GM19238 (cell line): ENCODE measurements around the gene DARS1.
"Not testable (repeated sequence)": the region's sequence is repeated elsewhere in the genome, so short reads cannot be mapped to it uniquely, and the experiment has no call there.

ENCODE experiments used
- DNase-seq: peaks from one replicate; pipeline ENCODE4 v3.0.0; 2011; ENCODE audit warnings: low spot score; ENCODE audit not compliant: insufficient read length

The DARS1 gene

DNA sequence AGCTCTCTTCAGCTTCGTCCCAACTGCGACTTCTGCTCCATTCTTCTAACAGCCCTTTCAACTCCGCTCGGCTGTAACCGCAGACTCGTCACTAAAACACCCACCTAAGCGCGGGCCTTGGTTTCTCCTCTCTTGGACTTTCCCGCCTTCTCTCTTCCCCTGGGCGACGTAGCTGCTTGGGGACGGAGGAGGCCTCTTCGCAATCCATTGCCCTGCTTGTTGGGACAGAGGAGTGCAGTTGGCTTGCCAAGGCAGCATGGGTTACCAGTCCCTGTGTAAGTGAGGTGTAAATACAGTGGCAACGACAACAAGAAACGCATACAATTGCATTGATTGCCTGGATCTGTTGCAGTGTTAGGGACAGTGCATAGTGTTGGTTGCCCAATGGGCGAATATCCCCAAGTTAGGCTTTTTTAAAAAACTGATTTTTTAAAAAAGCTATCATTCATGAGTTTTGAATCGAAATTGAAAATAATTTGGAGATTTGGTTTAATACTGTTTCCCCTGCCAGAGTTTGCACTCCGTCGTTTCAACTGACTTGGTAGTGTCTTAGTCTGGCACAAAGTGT, 484 bp upstream of the DARS1 start:
- peak; percentile 28 for DNase-seq

DNA sequence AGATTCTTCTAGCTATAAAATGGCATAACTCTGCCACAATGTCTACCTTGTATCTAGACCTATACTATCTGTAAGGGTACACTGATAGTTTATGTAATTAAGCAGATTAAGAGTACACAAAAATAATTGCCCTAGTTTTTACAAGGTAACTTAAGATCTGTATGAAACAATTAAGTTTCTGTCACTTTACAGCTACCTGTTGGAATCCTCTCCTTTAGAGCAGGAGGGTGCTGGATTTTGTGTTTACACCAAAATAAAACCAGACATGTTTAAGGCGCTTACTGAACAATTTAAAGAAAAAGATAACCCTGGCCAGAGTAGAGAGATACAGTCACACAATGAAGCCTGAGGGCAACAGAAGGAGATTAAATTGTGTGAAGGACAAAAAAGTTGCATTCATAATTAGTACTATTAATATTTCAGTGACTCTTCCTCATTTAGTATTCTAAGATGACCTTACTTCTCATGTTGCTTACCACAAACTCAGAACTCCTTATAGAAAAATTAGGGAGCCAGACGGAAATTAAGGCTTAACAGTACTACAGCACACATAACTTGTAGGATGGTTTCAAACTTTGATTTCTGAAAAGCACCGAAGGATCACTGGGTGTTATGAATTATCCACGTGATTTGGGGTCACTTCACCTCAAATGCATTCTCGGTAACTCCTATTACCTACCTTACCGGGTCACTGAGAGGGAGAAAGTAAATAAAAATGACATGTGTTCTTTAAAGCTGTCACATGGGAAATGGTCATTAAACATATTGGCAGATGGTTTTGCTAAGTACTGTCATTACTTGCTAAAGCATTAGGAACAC, 1.0 kb downstream of the DARS1 start:
- DNase-seq: no peak

DNA sequence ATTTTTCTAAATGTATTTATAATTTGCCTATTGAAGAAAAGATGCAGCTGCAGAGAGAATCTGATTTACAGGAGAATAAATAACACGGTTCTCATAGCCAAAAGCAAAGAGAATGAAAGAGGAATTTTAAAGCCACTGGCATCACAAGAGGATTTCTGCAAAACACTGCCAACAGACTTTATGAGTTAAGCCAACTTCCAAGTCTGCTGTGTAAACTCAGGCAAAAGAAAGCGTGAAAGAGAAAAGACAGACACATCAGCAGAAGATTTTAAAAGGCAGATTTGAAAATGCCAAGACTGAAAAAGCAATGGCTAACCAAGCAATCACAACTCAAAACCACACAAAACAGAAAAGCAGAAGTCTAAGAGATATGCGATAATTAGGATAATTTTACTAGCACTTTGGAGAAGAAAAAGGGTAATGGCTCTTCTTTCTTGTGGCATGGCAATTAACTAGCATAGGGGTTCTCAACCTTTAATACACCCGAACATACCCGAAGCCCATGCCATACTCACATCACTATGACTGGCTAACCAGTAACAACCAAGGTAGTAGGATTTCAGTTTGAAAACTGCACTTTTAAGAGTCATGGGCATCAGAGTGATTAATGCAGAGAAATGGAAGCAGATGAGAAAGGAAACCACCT, 4.9 kb downstream of the DARS1 start:
- no peak for DNase-seq

DNA sequence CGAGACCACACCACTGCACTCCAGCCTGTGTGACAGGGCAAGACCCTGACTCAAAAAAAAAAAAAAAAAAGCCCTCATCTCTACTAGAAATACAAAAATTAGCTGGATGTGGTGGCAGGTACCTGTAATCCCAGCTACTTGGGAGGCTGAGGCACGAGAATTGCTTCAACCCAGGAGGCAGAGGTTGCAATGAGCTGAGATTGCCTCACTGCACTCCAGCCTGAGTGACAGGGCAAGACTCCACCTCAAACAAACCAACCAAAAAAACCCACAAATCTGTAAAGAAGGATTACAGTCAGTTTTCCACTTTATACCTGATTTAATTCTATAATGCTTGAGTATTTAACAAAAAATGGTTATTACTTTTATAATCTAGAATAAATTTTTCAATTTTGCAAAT, 9.7 kb downstream of the DARS1 start:
- no peak for DNase-seq

DNA sequence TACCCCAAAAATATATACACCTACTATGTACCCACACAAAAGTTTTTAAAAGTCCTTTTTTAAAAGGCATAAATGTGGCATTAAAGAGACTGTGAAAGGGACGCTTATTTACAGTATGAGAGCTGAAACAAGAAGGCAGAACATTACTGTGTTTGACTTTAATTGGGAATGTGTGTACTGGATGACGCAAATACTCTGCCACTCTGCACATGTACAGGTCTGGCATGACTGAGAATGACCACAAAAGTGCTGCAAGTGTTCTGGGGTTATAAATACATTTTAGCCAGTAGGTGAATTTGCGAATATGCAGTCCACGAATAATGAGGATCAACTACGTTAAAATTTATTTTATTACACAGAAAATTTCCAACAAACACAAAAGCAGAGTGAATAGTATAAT, 11.4 kb downstream of the DARS1 start:
- DNase-seq: no peak

DNA sequence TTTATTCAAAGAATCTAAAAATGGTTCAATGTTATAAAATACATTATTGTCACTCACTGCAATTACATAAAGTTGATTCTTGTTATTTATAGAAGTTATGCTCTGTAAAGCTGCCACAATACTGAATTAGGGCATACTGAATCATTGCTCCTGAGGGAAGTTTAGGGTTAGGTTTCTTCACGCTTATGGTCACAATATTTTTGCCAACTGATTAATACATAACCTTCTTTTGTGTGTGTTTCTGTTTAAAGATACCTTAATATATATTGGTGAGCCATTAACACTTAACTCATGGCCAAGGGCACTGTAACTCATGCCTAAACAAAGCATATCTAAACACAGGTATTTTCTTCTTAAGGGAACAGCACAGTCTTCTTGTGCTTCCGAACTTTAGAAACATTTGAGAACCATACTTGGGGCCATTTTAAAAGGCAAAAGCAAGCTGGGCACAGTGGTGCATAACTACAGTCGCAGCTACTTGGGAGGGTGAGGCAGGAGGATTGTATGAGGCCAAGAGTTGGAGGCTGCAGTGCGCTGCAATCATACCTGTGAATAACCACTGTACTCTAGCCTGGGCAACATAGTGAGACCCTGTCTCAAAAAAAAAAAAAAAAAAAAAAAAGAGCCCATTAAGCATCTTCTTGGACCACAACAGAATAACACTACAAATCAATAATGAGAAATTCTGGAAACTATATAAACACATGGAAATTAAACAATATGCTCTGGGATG, 15.6 kb downstream of the DARS1 start:
- no peak for DNase-seq

DNA sequence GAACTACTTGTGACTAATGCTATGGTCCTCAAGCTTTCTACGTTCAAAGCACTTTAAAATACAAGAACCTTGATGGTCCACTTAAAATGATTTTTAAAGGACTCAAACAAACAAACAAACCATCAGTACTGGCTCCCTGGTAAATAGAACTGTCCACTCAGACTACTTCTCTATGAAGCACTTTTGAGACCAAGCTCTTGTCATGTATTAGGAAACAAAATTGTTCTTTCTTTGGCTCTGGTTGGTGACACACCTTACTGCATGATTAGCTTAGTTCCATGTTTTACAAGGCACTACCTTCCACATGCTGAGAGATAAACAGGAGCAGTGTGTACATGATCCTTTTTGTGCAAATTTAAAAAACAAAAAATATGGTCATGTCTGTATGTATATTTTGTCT, 19.7 kb downstream of the DARS1 start:
- DNase-seq: no peak

DNA sequence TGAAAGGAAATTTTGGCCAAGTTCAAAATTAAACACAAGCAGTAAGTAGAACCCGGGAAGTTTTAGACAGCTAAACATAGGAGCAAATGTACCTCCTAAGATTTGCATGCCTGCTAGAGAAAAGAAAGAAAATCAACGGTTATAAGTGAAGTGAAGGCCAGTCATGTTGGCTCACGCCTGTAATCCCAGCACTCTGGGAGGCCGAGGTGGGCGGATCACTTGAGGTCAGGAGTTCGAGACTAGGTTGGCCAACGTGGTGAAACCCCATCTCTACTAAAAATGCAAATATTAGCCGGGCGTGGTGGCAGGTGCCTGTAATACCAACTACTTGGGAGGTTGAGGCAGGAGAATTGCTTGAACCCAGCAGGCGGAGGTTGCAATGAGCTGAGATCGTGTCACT, 21.0 kb downstream of the DARS1 start:
- DNase-seq: not testable (repeated sequence)

DNA sequence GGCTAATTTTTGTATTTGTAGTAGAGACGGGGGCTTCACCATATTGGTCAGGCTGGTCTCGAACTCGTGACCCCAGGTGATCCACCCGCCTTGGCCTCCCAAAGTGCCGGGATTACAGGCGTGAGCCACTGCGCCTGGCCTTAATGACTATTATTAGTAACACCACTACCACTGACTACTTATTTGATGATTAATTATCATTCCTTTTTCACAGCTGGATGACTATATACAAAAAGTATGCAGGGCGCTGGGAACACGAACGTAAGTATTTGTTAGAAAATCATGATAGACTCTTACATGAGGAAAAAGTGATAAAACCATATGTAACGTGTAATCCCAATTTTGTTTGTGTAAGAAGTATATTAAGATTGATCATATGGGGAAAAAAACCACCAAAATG, 21.6 kb downstream of the DARS1 start:
- DNase-seq: no peak

DNA sequence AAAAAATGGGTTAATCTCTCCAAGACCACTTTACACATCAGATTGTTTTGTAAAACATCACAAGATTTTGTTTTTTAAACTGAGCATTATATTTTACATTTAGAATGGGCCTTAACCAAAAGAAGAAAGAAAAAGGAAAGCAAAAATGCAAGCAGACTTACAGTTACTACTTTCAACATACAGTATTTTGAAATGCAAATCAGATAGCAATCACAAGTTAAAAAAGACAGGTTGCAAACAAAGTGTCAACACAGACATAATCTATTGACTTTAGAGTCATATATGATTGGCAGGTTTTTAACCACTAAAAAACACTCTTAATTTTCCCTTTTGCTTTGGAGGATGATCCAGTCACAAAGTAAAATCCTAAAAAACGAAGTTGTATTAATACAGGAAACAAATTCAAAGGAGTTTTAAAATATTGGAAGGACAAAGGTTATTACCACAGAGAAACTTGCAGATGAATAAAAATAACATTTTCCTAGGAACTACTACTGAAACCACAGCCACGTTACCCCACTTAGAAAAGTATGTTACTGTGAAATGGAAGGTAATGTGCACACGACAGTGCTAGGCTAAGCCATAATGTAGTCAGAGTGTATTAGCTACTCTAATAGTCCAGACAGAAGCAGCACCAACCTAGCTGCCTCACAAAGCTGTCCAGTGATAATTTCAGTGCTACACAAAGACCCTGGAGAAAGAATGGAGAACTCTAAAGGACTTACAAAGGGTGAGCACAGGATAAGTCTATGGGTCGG, 22.9 kb downstream of the DARS1 start:
- DNase-seq: no peak

DNA sequence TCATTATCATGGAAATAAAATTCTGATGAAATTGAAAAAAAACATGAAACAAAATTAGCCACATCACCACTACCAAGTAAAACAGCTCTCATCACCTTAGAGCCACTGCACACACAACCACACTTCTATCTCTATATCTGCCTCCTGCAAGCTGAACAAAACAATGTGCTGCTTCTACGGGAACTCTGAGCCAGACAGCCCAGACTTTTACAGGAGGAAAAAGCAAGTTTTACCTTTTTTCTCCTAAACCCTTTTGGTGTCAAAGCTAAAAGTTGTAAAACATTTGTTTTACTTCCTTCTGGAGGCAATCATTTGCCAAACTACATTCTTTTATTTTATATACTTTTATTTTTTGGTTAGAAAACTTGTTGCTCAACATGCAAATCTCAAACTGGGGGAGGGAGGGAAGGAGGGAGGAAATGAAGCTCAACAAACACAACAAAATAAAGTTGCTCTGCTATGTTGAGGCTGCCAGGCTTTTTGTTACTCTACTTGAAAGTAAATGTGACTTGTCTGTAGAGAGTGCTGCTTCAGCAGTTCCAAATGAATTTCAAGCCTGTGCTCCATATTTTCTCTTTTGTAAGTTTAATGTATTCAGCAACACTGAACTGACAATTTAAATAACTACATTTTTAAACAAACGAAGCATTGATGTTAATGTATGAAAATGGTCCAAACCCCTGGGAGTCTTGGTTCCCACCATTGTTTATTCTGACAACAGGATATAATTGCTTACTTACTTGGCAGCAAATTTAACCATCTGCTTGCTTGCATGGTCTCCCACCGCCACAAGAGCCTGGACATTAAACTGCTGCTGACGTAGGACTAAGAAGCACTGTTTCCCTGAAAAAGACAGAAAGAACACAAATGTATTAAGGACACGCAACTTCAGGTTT, 24.5 kb downstream of the DARS1 start:
- no peak for DNase-seq

DNA sequence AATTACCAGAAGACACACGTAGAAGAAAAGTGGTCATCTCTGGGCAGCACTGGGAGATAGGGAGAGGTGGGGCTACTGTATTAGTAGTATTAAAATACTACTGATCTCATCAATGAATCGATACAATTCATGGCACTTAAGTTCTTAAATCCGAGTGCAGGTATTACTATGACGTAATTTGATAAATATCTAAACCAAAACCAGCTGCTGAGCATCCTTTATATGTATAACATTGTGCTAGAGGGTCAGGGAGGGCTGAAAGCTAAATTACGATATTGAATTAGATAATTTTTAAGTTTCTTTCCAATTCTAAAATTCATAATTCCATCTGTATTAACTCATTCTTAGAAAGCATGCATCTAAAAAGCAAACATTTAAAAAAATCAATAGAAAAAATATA, 25.3 kb downstream of the DARS1 start:
- no peak for DNase-seq

DNA sequence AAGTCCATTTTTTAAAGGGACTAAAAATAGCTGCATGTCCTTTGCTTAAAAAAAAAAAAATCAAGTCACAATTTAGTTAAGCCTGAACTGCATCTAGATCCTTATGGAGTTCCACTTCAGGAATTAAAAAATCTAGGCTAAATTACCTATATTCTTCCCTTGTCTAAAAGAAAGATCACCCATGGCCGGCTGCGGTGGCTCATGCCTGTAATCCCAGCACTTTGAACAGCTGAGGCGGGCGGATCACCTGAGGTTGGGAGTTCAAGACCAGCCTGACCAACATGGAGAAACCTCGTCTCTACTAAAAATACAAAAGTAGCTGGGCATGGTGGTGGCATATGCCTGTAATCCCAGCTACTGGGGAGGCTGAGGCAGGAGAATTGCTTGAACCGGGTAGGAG, 26.5 kb downstream of the DARS1 start:
- not testable (repeated sequence) for DNase-seq

DNA sequence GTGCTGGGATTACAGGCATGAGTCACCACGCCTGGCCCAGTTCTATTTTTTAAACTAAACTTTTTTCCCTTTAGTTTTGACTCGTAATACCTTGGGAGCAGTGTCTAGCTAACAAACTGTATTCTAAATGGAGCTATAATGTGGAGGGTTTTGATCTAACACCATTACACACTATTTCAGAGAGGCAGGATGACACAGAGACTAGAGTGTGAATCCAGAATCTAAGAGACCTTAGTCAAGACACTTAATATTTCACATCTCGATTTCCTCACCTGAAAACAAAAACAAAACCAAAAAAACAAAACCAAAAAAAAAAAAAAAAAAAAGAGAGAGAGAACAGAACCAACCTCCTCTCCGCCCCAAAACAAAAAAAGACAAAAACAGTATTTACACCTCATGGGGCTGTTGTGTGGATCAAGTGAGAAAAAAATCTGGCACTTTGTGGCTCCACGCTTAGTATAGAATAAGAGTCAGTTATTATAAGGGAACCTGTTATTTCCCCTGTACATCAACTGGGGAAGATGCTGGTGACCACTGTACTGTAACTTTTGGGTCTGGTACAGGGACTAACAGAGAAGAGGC, 31.3 kb downstream of the DARS1 start:
- DNase-seq: no peak

DNA sequence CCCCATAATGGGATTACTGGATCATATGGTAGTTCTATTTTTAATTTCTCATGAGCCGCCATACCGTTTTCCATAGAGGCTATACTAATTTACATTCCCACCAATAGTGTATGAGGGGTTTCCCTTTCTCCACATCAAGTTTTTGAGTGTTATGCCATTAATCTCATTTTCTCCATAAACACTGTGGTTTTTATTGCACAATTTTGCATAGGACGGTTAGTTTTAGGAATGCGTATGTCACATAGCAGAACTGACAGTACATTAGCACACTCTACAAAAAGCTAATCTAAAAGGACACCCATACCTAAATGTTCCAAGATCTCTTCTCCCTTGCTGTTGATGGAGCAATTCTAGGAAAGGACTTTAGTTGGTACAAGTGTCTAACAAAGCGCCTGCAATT, 32.5 kb downstream of the DARS1 start:
- no peak for DNase-seq

DNA sequence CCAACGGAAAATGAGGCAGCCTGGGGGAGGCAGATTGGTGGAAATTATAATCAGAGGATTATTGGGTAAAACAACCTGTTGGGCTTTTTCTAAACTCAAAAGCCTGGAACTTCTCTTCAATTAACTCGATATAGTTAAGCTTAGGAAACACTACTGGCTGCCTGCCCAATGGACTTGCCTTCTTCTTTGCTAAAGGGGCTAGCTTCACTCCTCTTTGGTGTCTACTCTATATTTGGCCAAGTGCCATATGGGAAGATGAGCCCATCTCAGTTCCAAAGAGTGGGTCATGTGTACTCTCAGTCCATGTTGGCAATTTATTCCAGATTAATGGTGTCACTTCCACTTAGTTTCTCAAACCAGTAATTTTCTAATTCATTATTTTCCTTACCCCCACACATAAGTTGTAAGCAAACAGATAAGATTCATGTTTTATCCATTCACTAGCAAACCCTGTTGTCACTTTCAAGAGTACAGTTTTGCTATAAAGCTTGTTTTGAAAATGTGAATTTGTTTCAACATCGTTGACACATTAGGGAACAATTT, 34.3 kb downstream of the DARS1 start:
- no peak for DNase-seq

DNA sequence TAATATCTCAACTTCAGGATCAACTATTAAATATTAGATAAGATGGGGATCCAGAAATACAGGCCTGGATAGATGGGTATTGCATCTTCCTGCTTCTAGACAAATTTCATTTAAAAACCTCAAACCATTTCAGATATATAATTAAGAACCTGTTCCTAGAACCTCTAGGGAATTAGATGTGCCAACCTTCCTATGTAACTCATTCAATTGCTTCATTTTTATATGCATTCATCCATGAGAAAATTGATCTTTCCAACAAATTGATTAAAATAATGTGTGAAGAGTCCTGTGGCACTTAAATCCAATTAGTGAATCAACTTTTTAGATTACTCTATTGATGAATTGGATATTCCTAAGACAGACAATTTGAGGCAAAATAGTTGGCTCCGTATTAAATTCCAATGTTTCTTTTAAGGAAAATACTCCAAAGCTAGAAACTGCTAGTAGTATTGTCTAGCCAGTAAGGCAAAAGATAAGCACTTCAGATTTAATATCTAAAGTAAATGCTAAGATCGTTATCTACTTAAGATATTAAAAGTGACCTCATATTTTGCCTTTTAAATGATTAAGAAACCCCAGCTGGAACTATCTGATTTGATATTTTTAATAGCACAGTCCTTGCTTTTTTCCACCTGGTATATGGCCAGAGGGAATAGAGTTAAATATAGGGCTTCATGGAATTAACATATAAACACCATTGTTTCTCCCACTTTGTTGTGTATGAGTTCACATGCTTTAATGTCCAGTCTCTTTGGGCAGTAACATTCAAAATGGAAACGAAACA, 35.8 kb downstream of the DARS1 start:
- DNase-seq: no peak

DNA sequence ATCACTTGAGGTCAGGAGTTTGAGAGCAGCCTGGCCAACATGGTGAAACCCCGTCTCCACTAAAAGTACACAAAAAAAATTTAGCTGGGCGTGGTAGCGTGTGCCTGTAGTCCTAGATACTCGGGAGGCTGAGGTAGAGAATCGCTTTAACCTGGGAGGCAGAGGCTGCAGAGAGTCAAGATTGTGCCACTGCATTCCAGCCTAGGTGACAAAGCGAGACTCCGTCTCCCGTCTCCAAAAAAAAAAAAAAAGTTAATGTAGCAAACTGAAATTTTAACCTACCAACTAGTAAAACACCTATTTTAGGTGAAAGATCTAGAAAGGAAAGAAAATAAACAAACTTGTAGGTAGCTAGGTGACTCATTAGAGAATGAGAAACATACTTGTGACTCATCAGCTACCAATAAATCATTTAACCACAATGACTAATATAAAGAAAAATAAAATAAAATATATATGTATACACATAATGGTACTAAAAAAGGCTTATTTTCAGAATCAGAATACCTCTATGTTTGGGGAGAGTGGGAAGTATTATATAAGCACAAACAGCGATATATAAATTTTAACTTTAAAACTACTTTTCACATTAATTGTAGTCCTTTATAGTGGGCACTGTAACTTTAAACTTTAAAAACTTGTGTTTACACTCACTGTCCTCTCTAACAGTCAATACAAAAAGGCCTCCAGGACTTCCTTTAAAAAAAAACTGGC, 36.6 kb downstream of the DARS1 start:
- no peak for DNase-seq
